NCI-H2081 (cell line): Measurements from ENCODE around the gene TTLL13.
A peak's percentile ranks its signal among the peaks of the same experiment; 100 is the strongest.
"Not testable (repeated sequence)": the region's sequence is repeated elsewhere in the genome, so short reads cannot be mapped to it uniquely, and the experiment has no call there.

Experiments used
- DNase-seq, 2 experiments: peaks; one replicate each; lab custom pipeline; 2025; lab: John Stamatoyannopoulos, UW

Gene TTLL13

GRCh38 chr15:90287101-90287500, 37.7 kb downstream of the TTLL13 start:
- no peak for DNase-seq

- DNase-seq = no peak
These were observed 38.6 kb downstream of the TTLL13 start for GRCh38 chr15:90287946-90288345.

- DNase-seq = peak; percentile 12 to 45
These were observed 42.5 kb downstream of the TTLL13 start for GRCh38 chr15:90291679-90292356.

GRCh38 chr15:90293040-90293810, 43.9 kb downstream of the TTLL13 start:
- DNase-seq = peak; percentile 84 to 88

- no peak for DNase-seq
These were observed 44.8 kb downstream of the TTLL13 start for GRCh38 chr15:90294159-90294558.

- peak; percentile 60 to 75 for DNase-seq
These were observed 45.4 kb downstream of the TTLL13 start for GRCh38 chr15:90294601-90295269.

- peak; percentile 60 to 79 for DNase-seq
These were observed 45.9 kb downstream of the TTLL13 start for GRCh38 chr15:90295270-90295648.

- not testable (repeated sequence) for DNase-seq
These were observed 47.0 kb downstream of the TTLL13 start for GRCh38 chr15:90296316-90296884.

- DNase-seq = no peak
These were observed 47.7 kb downstream of the TTLL13 start for GRCh38 chr15:90297021-90297420.

GRCh38 chr15:90300541-90300940, 51.2 kb downstream of the TTLL13 start:
- no peak for DNase-seq

- DNase-seq = peak; percentile 17 to 33
These were observed 51.8 kb downstream of the TTLL13 start for GRCh38 chr15:90300988-90301706.

GRCh38 chr15:90301707-90302300, 52.4 kb downstream of the TTLL13 start:
- no peak for DNase-seq

GRCh38 chr15:90305355-90305754, 56.0 kb downstream of the TTLL13 start:
- DNase-seq = not testable (repeated sequence)

- DNase-seq = no peak
These were observed 56.6 kb downstream of the TTLL13 start for GRCh38 chr15:90305932-90306331.

GRCh38 chr15:90306560-90306959, 57.2 kb downstream of the TTLL13 start:
- no peak for DNase-seq

GRCh38 chr15:90307661-90308060, 58.3 kb downstream of the TTLL13 start:
- DNase-seq = no peak

- DNase-seq = no peak
These were observed 59.7 kb downstream of the TTLL13 start for GRCh38 chr15:90309020-90309419.
